ENCODE results near the gene TRIM71. TPM values are rescaled to one million over a fixed set of nuclear protein-coding genes. Genes with fewer than 3 reads are reported as not detected.

The TRIM71 gene
- total and polyA plus RNA-seq, 2 of the 13 experiments (the other 11 are each of a cell fraction or from before 2014, with no cell fraction given): 21.7 to 76.9 TPM

DNA sequence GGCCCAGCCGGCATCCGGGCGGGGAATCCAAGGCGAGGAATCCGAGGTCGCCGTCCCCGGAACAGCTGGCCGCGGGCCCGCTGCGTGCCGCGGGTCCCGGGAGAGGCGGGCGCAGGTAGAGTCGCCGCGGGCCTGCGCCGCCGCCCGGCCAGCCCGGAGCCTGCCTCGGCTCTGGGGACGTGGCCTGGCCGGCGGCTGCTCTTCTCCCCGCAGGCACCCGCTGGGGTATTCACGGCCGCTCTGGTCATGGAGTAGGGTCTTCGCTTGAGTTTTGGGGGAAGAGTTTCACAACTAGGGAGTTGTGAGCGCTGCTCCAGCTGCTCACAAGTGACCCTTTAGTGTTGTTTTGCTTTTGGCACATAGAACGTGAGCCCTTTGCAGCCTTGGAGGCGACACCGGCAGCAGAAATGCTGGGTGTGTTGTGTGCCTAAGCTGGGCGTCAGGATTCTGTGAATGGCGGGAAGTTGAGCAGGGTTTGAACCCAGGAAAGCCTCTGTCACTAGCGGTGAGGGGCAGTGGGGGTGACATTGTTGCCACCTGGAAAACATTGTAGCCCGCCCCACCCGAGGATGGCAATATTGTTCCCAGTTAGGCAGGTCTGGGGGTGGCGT is 4.0 kb downstream of the TRIM71 start (continued):
- TF ChIP-seq, protein P1, sequence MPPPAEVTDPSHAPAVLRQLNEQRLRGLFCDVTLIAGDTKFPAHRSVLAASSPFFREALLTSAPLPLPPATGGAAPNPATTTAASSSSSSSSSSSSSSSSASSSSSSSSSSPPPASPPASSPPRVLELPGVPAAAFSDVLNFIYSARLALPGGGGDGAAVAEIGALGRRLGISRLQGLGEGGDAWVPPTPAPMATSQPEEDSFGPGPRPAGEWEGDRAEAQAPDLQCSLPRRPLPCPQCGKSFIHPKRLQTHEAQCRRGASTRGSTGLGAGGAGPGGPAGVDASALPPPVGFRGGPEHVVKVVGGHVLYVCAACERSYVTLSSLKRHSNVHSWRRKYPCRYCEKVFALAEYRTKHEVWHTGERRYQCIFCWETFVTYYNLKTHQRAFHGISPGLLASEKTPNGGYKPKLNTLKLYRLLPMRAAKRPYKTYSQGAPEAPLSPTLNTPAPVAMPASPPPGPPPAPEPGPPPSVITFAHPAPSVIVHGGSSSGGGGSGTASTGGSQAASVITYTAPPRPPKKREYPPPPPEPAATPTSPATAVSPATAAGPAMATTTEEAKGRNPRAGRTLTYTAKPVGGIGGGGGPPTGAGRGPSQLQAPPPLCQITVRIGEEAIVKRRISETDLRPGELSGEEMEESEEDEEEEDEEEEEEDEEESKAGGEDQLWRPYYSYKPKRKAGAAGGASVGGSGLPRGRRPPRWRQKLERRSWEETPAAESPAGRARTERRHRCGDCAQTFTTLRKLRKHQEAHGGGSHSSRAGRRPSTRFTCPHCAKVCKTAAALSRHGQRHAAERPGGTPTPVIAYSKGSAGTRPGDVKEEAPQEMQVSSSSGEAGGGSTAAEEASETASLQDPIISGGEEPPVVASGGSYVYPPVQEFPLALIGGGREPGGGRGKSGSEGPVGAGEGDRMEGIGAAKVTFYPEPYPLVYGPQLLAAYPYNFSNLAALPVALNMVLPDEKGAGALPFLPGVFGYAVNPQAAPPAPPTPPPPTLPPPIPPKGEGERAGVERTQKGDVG (CRISPR knock-in tag; IDR thresholded peaks at IDR 0.05; ENCODE audit: borderline replicate concordance): no peak
- TF ChIP-seq, protein P2, sequence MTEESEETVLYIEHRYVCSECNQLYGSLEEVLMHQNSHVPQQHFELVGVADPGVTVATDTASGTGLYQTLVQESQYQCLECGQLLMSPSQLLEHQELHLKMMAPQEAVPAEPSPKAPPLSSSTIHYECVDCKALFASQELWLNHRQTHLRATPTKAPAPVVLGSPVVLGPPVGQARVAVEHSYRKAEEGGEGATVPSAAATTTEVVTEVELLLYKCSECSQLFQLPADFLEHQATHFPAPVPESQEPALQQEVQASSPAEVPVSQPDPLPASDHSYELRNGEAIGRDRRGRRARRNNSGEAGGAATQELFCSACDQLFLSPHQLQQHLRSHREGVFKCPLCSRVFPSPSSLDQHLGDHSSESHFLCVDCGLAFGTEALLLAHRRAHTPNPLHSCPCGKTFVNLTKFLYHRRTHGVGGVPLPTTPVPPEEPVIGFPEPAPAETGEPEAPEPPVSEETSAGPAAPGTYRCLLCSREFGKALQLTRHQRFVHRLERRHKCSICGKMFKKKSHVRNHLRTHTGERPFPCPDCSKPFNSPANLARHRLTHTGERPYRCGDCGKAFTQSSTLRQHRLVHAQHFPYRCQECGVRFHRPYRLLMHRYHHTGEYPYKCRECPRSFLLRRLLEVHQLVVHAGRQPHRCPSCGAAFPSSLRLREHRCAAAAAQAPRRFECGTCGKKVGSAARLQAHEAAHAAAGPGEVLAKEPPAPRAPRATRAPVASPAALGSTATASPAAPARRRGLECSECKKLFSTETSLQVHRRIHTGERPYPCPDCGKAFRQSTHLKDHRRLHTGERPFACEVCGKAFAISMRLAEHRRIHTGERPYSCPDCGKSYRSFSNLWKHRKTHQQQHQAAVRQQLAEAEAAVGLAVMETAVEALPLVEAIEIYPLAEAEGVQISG (CRISPR knock-in tag; IDR thresholded peaks at IDR 0.05): no peak
- TF ChIP-seq, protein P3, sequence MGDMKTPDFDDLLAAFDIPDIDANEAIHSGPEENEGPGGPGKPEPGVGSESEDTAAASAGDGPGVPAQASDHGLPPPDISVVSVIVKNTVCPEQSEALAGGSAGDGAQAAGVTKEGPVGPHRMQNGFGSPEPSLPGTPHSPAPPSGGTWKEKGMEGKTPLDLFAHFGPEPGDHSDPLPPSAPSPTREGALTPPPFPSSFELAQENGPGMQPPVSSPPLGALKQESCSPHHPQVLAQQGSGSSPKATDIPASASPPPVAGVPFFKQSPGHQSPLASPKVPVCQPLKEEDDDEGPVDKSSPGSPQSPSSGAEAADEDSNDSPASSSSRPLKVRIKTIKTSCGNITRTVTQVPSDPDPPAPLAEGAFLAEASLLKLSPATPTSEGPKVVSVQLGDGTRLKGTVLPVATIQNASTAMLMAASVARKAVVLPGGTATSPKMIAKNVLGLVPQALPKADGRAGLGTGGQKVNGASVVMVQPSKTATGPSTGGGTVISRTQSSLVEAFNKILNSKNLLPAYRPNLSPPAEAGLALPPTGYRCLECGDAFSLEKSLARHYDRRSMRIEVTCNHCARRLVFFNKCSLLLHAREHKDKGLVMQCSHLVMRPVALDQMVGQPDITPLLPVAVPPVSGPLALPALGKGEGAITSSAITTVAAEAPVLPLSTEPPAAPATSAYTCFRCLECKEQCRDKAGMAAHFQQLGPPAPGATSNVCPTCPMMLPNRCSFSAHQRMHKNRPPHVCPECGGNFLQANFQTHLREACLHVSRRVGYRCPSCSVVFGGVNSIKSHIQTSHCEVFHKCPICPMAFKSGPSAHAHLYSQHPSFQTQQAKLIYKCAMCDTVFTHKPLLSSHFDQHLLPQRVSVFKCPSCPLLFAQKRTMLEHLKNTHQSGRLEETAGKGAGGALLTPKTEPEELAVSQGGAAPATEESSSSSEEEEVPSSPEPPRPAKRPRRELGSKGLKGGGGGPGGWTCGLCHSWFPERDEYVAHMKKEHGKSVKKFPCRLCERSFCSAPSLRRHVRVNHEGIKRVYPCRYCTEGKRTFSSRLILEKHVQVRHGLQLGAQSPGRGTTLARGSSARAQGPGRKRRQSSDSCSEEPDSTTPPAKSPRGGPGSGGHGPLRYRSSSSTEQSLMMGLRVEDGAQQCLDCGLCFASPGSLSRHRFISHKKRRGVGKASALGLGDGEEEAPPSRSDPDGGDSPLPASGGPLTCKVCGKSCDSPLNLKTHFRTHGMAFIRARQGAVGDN (CRISPR knock-in tag; IDR thresholded peaks at IDR 0.05): peak; percentile 38
- TF ChIP-seq, protein P4, sequence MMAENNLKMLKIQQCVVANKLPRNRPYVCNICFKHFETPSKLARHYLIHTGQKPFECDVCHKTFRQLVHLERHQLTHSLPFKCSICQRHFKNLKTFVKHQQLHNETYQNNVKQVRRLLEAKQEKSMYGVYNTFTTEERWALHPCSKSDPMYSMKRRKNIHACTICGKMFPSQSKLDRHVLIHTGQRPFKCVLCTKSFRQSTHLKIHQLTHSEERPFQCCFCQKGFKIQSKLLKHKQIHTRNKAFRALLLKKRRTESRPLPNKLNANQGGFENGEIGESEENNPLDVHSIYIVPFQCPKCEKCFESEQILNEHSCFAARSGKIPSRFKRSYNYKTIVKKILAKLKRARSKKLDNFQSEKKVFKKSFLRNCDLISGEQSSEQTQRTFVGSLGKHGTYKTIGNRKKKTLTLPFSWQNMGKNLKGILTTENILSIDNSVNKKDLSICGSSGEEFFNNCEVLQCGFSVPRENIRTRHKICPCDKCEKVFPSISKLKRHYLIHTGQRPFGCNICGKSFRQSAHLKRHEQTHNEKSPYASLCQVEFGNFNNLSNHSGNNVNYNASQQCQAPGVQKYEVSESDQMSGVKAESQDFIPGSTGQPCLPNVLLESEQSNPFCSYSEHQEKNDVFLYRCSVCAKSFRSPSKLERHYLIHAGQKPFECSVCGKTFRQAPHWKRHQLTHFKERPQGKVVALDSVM (CRISPR knock-in tag; IDR thresholded peaks at IDR 0.05): no peak
- no peak for TF ChIP-seq SMARCE1 (IDR thresholded peaks at IDR 0.05; ENCODE audit: borderline replicate concordance)
- TF ChIP-seq, protein P5, sequence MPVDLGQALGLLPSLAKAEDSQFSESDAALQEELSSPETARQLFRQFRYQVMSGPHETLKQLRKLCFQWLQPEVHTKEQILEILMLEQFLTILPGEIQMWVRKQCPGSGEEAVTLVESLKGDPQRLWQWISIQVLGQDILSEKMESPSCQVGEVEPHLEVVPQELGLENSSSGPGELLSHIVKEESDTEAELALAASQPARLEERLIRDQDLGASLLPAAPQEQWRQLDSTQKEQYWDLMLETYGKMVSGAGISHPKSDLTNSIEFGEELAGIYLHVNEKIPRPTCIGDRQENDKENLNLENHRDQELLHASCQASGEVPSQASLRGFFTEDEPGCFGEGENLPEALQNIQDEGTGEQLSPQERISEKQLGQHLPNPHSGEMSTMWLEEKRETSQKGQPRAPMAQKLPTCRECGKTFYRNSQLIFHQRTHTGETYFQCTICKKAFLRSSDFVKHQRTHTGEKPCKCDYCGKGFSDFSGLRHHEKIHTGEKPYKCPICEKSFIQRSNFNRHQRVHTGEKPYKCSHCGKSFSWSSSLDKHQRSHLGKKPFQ (CRISPR knock-in tag; IDR thresholded peaks at IDR 0.05; ENCODE audit: insufficient replicate concordance): no peak
- no peak for TF ChIP-seq HNRNPH1 (optimal IDR thresholded peaks at IDR 0.05; ENCODE audit: low read depth, low read length)
- TF ChIP-seq HDAC6 (IDR thresholded peaks at IDR 0.05; ENCODE audit: low read depth, low read length): peak; percentile 6; the same call in 1 of the 2 replicates
- TF ChIP-seq ZNF552 (CRISPR knock-in tag; IDR thresholded peaks at IDR 0.05; ENCODE audit: borderline replicate concordance): no peak
- TF ChIP-seq SALL2 (CRISPR knock-in tag; IDR thresholded peaks at IDR 0.05): no peak
- TF ChIP-seq RBM39 (IDR thresholded peaks at IDR 0.05; ENCODE audit: low read depth, low read length, poor library complexity, severe bottlenecking): no peak
- no peak for TF ChIP-seq ZNF30 (CRISPR knock-in tag; IDR thresholded peaks at IDR 0.05)
- no peak for TF ChIP-seq TAF15 (IDR thresholded peaks at IDR 0.05; ENCODE audit: low read depth, low read length, poor library complexity, severe bottlenecking)

Data from HepG2 (cell line).